Stimulated activated CD8-positive, alpha-beta memory T cell treated with anti-CD3 and anti-CD28 coated beads, Interleukin-15, amount 100 ng/mL, for 48 hours (primary cell): ENCODE data around the gene RLN1.
"Not testable (repeated sequence)": the region's sequence is repeated elsewhere in the genome, so short reads cannot be mapped to it uniquely, and the experiment has no call there.

ENCODE experiments used
- DNase-seq, 2 donors: peaks; one replicate each; pipeline ENCODE4 v3.0.0-alpha.2; 2020; ENCODE audit warnings: low read depth in 2 of 2

The RLN1 gene, protein sequence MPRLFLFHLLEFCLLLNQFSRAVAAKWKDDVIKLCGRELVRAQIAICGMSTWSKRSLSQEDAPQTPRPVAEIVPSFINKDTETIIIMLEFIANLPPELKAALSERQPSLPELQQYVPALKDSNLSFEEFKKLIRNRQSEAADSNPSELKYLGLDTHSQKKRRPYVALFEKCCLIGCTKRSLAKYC

DNA sequence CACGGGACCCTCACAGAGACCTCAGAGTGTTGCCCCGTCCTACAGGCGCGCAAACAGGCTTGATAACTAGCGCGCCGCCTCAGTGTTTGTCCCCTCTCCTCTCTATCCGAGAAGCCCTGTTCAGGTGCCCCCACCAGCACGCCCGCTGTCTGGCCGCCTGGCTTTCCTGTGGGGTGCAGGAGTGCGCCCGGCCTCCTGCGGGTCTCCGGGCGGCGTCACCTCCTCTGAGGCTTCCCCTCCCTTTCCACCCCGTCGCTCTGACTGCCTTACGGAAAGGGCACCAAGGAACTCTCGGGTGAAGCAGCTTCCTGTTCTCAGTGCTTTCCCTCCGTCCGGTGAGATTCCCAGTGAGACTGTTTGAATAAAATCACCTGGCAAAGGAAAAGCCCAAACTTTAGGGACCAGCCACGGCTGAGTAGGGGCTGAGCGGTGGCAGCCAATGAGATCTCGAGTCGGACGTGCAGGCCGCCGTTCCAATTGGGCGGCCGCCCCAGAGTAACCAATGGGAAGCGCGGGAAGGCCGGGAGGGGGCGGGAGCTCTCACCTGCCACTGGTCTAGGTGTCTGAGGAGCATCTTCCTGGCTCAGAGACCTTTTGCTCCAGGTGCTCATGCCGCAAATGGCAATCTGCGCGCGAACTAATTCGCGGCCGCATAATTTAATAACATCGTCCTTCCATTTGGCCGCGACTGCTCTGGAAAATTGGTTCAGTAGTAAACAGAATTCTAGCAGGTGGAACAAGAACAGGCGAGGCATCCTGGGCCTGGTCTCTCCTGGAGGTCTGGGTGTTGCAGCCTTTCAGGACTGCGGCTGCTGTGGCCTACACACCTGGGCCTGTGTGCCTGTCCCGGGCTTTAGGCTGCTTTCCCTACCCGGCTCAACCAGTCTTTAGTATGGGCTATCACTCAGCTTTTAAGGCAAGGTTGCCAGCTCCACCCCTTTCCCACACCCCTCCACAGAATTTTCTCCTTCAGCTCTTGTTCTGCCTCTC is at the start of gene RLN1:
TSS of gene RLN1 (minus strand) at position 885 of the 990 bp plus-strand sequence. CDS start at position 755, 130 bp downstream.
- not testable (repeated sequence) for DNase-seq

DNA sequence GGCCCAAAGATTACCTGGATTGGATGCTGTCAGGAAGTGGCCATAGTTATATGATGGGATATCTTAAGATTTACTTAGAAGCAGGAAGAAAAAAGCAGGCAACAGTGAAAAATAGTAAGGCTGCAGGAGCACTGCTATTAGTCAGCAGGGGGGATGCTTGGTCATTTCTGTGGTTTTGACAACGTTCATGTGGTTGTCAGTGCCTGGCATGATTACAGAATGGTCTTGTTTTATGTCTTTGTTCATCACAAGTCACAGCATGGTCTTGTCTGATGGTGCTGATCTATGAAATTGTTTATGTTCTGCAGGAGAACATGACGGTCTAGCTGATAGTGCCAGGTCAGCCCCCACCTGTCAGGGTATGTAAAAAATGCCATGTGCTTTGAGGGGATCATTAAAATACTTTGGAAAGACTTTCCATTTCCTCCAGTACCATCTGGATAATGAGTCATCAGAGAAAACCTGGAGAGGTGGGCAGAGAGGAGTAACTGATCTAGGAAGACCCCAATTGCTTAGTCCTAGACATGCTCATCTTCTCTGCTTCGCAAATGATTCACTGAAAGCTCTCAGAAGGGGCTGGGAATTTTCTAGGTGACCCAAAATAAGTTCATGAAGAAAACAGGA is 49.5 kb upstream of the RLN1 start:
- DNase-seq = peak; percentile 22 to 25

DNA sequence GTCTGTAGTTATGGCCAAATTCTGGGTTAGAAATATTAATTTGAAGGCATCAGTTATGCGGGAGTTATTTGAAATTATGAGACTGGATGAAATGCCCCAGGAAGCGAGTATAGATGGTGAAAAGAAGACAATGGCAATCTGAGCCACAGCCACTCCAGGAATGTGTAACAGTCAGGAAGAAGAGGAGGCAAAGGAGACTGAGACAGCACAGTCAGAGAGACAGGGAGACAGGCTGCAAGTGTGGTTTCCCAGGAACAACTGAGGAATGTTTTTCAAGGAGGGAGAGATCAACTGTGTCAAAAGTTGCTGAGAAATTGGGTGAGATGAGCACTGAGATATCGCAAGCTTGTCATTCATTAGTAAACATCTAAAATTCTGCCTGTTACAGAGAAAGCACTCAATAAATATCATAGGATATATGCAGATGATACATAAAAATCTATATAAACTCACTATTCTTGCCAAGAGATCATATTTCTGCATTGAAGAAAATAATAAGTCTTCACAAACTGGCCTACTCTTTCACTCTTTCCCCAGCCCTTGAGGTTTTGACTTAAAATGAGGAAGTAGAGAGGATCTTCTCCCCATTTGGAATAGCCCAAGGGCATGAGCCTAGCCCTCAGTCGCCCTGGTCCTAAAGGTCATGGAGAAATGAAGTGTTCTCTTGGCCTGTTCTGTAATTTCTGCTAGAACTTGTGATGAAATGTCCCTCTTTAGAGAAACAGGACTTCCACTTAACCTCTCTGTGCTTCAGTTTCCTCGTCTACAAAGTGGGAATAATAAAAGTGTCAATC is 48.5 kb upstream of the RLN1 start:
- DNase-seq = no peak

DNA sequence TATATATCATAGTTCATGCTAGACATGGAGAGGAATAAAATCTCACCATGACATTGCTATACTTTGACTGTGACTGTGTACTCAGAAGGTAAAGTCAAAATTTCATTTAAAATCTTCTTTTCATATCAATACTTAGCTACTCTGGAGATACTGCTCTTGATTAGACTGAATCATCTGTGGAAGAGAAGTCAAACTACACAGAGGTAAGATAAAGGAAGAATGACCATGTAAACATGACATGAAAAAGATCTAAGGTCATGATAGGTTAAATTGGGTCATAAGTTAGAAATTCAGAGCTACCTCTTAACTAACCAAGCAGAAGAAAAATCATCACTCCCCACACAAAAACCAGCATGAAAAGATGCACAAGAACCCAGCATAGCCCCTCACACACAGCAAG is 44.8 kb upstream of the RLN1 start:
- no peak for DNase-seq

DNA sequence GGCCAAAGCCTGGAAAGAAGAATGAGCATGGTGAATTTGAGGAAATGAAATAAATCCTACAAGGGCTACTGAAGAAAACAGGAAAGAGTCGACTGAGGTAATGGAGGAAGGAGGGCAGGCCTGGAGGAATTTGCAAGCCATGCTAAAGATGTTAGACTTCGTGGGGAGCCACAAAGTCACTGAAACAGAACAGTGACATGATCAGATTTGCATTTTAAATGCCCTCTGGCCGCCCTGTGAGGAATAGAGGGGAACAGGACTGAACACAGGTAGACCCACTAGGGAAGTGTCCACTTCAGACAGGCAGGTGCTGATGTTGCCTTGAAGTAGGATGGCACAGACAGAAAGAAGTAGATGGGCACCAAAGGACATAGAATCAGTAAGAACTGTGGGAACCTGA is 42.8 kb upstream of the RLN1 start:
- no peak for DNase-seq

DNA sequence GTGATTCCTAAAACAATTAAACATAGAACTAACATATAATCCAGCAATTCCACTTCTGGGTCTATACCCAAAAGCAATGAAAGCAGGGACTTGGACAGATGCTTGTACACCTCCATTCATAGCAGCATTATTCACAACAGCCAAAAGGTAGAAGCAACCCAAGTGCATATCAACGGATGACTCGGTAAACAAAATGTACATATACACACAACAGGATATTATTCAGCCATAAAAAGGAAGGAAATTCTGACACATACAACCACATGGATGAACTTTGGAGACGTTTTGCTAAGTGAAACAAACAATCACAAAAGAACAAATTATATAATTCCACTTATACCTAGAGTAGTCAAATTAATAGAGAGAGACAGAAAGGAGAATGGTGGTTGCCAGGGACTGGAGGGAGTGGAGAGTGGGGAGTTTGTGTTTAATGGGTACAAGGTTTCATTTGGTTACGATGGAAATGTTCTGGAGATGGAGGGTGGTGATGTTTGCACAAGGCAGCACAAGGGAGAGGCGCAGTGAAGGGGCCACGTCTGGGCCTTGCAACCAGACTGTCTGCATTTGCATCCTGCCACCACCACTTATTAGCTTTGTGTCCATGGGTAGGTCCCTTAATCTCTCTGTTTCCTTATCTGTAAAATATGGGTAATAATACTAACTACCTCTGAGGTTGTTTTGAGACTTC is 36.3 kb upstream of the RLN1 start:
- DNase-seq = no peak

DNA sequence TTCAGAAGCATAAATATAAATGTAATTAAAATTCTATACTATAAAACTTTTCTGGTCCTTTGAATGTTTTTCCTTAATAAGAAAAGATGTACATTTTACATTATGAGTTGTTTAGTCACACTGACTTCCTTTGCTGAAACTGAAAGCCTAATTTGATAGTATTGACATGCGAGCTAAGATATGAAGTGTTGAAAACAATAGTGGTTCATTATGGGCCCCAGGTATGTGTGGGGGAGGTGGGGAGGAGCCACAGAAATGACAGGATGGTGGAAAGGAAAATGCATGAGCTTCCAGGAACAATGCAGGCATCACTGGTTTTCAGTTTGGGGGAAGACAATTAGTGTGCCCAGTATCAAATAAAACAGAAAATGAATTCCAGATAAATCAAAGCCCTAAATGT is 35.4 kb upstream of the RLN1 start:
- peak in 1 of 2 donors; percentile 15 for DNase-seq

DNA sequence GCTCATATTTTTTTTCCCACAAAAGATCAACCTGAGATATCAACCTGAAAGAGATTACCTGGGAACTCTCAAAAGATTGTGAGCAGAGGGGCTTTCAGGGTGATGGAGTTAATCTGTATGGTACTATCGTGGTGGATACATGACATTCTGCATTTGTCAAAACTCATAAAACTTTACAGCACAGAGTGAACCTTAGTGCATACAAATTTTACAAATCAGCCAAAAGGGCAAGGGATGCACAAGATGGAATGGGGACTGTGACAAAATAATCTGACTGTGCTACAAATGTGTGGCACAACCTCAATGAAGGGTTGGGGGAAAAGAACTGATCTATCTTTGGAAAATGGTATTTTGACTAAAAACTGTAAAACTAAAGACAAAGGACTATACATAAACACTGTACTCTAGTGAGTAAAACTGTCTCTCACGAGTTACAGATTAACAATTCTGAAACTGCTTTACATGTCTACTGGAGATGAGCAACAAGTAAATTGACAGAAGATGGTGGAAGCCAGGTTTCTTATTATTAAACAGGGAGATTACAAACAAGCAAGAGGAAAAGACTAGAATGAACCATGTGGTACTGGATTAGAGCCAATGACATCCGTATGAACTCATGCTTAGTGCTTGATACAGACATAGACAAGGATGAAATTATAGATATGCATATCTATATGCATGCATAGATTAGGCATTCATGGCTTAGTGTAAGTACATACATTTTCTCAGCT is 24.8 kb upstream of the RLN1 start:
- no peak for DNase-seq

DNA sequence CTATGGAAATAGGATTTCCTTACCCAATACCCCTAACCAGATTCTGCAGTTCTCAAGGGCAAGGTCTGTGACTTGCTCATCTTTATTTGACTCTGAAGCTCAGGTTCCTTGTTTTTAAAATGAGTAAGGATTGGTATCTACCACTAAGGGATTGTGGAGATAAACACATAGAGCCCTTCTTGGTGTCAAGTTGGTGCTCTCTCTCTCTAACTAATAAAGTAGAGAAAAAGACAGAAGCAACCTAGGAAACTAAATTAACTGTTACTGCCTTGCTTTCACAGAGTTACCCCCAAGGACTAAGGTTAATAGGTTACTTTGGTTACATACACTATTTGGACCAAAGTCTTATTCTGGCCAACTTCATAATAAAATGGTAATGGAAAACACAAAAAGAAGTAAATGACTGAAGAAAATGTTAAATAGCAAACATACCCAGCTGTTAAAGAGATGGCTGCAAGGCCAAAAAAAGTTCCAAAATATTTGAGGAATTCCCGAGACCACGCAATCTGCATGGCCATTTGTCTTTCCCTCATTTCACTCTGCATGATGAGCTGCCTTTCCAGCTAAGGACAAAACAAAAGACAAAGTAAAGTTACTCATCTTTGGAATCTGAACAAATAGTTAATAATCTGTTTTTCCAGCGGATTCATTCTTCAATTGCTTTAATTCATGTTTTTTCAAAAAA is 21.8 kb upstream of the RLN1 start:
- no peak for DNase-seq

DNA sequence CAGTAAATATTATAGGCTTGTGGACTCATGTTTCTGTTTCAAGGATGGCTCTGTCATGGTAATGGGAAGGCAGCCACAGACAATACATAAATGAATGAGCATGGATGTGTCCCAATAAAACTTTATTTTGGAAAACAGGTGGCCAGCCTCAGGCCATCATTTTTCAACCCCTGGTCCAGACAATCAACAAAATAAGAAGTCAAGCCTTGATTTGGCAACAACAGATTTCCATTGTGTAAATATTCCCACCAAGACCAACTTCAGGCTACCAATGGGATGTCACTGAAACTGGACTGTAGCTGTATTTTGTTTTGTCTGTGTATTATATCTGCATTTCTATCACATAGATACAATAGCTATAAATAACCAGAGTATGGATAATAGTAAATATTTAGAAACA is 20.7 kb upstream of the RLN1 start:
- DNase-seq = no peak

DNA sequence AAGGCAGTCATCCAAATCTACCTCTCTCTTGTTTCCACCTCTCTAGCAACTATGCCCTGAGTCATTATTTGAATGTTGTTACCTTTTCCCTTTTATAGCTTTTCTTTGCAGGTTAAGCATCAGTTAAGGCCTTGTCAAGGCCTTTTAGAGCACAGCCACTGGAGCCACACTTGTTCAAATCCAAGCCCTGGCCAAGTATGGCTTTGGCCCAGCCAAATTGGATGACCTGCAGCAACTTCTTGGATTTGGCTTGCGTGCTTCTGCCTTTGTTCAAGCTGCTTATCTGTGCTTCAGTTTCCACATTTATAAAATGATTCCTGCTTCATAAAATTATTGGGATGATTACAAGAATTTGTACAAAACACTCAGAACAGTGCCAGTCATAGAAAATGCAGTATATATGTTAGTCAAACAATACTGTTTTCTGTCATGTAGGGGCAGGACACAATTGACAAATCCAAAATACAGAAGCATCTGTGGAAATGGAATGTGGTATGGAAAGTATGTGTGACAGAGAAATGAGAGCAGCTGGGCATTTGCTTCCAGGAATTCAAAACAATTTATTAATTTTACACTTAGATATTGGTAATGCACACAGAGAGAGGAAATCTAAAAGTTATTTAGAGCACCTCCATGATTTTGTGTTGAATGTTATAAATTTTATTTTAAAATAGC is 17.9 kb upstream of the RLN1 start:
- no peak for DNase-seq

DNA sequence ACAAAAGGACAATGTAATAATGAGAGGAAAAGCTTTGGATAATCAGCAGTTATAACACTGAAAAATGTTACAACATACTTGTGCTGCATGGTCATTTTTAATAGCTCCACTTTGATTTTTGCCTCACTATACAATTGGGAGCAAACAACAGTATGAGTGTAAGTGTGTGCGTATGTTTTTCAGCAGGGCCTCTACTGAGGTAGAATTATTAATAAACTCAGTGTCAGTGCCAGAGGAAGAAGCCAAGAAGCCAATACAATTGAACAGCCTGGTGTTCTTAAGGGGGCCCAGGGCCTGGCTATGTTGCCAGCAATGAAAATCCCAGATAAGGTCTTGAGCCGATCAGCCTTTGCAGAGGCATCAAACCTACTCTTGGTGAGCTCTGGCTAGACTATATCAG is 16.1 kb upstream of the RLN1 start:
- no peak for DNase-seq

DNA sequence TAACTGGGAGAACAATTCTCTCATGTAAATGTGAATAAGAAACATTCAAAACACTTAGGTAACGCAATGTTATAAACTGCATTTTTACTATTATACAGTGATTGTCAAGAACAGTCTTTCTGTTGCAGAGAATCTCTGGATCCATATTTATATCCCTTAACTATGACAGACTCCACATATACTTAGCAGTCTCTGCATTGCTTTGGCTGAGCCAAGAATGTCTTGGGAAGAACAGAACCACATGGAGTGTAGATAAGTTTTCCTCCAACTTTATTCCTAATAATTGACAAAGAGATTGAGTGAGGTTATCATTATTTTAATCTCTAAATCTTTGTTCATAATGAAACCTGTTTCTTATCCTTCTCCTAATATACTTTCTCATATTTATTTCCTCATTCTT is 15.6 kb upstream of the RLN1 start:
- DNase-seq = no peak

DNA sequence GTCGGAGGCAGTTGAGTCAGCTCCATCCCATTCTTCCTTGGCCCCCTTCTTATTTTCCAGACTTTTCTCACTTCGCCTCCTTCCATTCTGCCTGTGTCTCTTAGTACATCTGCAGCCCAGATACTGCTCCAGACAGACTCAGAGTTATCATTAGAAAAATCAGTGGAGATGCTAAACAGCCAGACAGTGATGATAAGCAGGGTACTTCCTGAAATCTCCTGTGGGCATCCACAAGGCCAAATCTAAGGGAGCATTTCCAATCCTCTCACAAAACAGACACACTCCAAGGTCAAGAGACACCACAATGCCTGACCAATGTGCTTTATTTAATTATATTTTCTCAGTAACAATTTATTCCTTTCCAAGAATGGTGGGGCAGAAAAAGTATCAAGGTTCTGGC is 14.5 kb upstream of the RLN1 start:
- no peak for DNase-seq

DNA sequence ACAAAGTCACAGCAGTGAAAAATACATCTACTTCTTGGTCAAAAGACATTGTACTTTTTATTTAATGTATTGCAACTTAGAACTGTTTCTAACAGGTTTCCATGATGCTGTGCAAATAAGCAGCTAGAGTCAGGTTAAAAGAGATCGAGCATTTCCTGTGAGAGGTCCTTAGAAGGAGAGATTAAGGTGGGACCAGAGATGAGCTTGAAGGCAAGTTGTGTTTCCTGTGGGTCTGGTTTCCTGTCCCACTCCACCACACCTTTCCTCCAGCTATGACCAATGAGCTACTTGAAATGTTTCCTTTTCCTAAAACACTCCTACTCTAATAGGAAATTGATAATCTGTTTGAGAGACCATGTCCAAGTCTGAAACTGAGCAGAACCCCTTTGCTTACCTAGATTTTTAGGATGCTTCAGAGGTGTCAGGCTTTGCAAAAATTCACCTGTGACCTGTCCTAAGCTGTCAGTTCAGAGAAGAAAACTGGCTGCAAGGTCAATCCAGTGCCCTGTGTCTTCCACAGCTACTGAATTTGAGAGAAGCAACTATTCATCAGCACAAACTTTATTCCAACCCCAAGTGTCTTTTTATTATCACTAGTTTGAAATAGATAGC is 13.1 kb upstream of the RLN1 start:
- DNase-seq = no peak

DNA sequence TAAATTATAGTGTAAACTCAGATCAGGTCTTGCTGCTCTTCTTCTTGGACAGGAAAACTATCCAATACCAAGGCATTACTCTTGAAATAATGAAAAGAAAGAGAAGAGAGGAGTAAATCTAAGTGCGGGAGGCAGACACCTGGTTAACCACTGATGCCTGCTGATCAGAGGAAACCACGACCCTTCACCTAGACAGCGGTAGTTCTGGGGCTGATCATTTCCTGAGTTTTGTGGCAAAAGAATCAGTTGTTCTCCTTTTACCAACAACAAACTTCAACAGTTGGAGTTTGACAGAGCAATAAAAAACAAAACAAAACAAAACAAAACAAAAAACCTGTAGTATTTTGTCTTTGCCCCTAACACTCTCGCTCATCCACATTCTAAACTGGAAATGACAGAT is 3.0 kb downstream of the RLN1 start:
- DNase-seq = no peak

DNA sequence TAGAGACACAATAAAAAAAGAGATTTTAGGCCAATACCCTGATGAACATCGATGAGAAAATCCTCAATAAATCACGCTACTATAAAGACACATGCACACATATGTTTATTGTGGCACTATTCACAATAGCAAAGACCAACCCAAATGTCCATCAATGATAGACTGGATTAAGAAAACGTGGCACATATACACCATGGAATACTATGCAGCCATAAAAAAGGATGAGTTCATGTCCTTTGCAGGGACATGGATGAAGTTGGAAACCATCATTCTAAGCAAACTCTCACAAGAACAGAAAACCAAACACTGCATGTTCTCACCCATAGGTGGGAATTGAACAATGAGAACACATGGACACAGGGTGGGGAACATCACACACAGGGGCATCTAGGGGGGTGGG is 8.4 kb downstream of the RLN1 start:
- DNase-seq = not testable (repeated sequence)

DNA sequence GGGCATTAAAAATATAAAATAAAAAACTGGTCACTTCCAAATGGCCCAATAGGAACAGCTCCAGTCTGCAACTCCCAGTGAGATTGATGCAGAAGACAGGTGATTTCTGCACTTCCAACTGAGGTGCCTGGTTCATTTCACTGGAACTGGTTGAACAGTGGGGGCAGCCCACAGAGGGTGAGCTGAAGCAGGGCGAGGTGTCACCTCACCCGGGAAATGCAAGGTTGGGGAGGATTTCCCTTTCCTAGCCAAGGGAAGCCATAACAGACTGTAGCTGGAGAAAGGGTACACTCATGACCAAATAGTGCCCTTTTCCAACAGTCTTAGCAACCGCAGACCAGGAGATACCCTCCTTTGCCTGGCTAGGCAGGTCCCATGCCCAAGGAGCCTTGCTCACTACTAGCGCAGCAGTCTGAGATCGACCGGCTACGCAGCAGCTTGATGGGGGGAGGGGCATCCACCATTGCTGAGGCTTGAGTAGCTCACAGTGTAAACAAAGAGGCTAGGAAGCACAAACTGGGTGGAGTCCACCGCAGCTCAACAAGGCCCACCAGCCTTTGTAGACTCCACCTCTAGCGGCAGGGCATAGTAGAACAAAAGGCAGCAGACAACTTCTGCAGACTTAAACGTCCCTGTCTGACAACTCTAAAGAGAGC is 12.7 kb downstream of the RLN1 start:
- no peak for DNase-seq
